Measurements from ENCODE around the gene NABP1. TPM values are rescaled to one million over a fixed set of nuclear protein-coding genes. Genes with fewer than 3 reads are reported as not detected.

Gene NABP1
- total RNA-seq, 3 donors from 2014 or later: 22.1 to 29.8 (median 27.6) TPM

GRCh38 chr2:191724015-191724414 lies 46.1 kb downstream of the NABP1 start:
- no peak for DNase-seq
- Histone ChIP-seq H3K4me3 (no peak overlapping the region), H3K36me3 (ENCODE audit: low read depth) (no peaks in the 10 kb centered on the region), H3K9me3 (no peaks in the 10 kb centered on the region), H3K4me1 (ENCODE audit: low read depth) (peaks cover 8% of the 10 kb centered on the region)
- no peak for ATAC-seq
- intact Hi-C loops (cut with DNase I, micrococcal nuclease): no loop called here
- no peak for TF ChIP-seq CTCF (IDR thresholded peaks at IDR 0.05)

DNA sequence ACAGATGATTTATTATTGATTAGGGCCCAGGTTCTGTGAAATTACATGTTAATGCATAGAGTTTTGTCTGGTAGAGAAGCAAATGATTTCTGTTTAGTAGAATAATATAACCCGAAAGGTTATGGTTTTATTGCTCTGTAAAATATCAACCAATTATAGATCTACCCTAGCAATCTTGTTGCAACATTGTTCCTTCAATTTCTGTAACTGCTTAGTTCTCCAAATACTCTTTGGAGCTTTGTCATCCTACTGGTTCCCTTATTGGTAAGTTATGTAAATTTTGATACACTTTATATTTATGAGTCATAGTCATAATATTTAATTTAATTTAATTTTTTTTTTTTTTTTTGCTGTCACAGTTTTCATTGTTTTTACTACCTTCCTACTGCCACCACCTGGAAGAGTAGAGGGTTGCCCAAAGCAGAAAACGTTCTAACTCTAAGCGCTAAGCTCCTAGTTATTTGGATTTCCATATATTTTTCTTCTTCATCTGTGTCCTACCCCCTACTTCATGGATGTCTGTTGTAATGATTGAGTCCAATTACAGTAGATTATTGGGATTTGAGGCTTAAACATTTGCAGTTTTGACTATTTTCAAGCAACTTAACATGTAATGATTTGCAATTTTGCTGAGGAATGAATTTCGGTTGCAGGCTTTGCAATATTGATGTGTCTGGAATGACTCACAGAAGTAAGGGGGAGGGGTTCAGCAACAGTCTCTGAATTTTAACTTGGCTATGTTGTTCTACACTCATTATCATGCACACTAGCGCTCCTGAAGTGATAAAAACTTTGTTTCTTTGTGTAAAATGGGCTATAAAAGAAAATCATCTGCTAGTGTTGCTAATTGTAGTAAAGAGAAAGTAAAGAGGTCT lies 51.1 kb downstream of the NABP1 start:
- no peak overlapping the region for H3K4me3 ChIP-seq
- peaks cover 8% of the 10 kb centered on the region for H3K4me1 ChIP-seq (ENCODE audit: low read depth)
- ATAC-seq (peak; percentile 55), DNase-seq (no peak)
- H3K9me3 ChIP-seq: no peaks in the 10 kb centered on the region
- no peaks in the 10 kb centered on the region for H3K36me3 ChIP-seq (ENCODE audit: low read depth)
- no peak for TF ChIP-seq CTCF (IDR thresholded peaks at IDR 0.05)
- intact Hi-C loops (cut with DNase I, micrococcal nuclease): no loop called here

GRCh38 chr2:191730263-191730662 lies 52.3 kb downstream of the NABP1 start:
- DNase-seq: no peak
- no peak for TF ChIP-seq CTCF (IDR thresholded peaks at IDR 0.05)
- Histone ChIP-seq H3K36me3 (ENCODE audit: low read depth) (no peaks in the 10 kb centered on the region), H3K4me1 (ENCODE audit: low read depth) (peaks cover 8% of the 10 kb centered on the region), H3K4me3 (no peak overlapping the region), H3K9me3 (no peaks in the 10 kb centered on the region)
- no peak for ATAC-seq
- intact Hi-C loops (cut with DNase I, micrococcal nuclease): no loop called here

Other genes with a start within 250 kb of the NABP1 start
- 100 to 1,000 TPM in 1 of 3 donors, 10 to 100 TPM in 1, 1 to 10 TPM in 1; 6.7 to 154 (median 13.7) TPM for gene CAVIN2, start 169.0 kb downstream of the NABP1 start, total RNA-seq